NCI-H82 treated with DMSO at 0.1 percent for 48 hours (cell line): ENCODE measurements around the gene CACNG5.
"Not testable (repeated sequence)": the region's sequence is repeated elsewhere in the genome, so short reads cannot be mapped to it uniquely, and the experiment has no call there.

Experiments
- DNase-seq: peaks from one replicate; lab custom pipeline; 2025; ENCODE audit not compliant: unreplicated experiment; lab: John Stamatoyannopoulos, UW

CACNG5 gene

DNA sequence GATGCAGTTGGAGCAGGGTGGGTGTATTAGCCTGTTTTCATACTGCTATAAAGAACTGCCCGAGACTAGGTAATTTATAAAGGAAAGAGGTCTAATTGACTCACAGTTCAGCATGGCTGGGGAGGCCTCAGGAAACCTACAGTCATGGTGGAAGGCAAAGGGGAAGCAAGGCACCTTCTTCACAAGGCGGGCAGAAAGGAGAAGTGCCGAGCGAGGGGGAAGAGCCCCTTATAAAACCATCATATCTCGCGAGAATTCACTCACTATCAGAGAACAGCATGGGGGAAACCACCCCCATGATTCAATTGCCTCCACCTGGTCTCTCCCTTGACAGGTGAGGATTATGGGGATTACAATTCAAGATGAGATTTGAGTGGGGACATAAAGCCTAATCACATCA, 68.4 kb downstream of the CACNG5 start:
- DNase-seq = not testable (repeated sequence)

DNA sequence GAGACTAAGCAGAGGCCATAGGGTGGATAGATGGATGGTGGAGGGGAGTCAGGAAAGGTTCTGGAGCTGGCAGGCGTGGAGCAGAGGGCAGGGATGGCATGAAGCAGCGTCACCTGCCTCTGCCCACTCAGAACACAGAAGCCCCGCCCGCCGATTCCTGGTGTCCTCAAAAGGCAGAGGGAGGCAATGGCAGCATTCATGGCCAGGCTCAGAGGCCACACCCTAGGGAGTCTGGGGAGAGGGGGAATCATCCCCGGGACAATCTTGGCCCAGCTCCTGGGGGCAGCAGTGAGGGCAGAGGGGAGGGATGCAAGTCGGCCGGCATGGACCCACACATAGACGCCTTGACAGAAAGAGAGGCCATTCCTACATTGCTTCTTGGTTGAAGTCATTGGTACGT, 68.9 kb downstream of the CACNG5 start:
- DNase-seq = no peak

DNA sequence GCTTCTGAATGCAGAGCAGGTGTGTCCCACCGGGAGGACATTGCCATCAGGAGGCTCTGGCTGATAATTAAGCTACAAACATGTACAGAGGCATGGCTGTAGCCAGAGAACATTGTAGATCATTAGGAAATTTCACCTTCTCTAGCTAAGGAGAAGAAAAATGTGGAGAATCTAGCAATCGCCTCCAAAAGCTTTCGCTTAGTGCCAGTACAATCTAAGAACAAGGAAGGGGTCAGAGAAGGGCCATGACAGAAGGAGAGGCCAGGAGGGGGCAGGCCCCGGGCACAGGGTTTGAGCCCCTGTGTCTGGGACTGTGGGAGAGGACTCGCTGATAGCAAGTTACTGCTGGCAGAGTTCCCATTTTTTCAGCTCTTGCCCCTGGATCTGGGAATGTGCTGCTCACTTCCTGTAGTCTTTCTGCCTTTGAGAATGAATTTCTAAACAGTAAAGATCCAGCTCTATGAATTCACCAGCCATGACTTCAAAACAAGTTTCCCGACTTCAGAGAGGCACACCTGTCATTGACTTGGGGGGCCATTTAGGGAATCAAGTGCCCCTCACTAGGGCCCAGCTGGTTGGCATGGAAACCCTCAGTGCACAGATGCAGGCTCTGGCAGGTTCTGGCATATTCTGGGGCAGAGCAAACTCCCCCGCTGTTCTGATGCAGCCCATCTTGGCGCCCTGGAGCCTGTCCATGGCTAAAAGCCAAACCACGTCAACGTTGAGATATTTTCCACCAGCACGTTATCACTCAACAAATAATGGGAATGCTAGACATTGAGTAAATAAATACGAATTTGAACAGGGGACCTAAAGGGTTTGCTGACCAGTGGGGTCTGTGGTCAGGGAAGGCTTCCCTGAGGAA, 70.1 kb downstream of the CACNG5 start:
- DNase-seq = no peak

DNA sequence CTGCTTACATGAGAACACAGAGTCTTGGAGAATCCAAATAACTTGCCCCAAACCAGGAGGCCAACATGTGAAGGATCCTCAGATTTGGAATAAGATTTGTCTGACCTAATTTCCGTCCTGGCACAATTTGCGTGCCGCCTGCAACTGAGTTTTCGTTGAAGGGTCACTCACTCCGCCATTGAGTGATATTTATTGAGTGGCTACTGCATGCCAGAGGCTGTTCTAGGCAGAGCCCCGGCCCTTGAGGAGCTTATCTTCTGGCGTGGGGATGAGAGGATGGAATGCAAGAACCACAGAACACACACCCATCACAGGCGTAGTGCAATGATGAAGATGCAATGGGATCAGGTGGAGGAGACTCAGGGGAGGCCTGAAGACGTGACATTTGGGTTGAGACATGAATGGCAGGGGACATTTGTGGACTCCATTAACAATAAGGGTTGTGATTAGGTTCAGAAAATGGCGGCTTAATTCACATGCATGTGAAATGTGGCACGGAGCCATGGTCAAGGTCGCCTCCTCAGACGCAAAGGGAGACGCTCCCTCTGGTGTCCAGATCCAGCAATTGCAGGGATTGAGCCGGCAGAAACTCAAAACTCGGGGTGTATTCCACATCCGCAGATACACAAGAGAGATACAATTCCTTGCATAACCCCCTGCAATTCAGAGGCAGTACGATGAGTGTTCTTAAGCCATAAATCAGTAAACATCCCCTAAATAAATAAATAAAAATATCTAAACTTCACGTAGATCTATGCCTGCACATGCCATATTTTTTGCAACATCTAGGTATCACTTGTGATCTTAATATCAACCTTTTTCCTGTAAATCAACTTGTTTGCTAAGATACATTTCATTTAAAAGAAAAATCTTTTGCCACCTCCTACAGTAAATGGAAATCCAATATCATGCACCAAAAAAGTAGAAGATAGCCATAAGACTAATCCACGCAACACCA, 71.7 kb downstream of the CACNG5 start:
- DNase-seq = peak; percentile 50

DNA sequence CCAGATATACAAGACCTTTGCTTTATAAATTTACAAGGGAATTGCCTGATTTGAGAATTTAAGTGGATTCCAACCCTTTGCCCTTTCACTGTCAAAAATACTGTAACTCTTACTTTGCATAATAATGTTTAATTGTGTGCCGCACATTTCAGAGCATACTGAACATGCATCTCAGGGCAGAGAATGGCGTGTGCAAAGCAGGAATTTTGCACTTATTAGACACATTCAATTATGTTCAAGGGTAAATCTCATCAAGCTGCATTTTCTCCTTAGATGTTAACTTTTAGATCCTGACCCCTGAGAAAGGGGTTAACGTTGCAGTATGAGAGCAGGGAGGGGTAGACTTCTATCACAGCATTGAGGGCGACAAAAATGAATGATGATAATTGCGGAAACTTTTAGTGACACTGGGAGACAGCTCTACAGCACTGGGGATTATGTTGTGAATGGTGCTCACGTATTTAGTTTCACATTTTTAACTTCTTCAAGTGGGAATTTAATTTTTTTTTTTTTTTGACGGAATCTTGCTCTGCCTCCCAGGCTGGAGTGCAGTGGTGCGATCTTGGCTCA, 75.0 kb downstream of the CACNG5 start:
- no peak for DNase-seq

DNA sequence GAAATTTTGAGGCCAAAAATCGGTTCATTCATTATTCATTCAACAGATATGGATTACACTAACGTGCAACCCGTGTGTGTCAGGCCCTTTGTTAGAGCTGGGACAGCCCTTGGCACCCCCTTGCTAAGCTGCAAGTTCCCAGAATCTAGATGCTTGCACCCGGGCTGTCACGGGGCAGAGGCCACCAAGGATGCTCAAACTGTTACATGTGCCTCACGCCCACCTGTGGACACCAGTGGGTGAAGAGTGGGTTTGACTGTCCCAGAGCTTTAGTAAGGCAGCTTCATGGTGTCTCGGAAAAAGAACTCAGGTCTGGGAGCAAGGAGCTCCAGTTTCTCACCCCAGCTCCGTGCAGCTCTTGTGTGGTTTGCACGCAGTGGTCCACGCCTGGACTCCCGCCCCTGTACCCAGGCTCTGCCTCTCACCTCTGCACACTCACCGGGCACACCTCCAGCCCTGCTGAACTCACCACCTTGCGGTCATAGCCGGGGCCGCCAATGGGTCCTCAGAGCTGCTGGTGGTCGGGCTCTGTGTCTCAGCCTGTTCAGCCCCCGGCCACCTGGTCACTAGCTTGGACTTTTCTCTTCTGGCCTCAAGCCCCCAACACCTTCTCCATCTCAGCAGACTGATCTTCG, 75.9 kb downstream of the CACNG5 start:
- no peak for DNase-seq

DNA sequence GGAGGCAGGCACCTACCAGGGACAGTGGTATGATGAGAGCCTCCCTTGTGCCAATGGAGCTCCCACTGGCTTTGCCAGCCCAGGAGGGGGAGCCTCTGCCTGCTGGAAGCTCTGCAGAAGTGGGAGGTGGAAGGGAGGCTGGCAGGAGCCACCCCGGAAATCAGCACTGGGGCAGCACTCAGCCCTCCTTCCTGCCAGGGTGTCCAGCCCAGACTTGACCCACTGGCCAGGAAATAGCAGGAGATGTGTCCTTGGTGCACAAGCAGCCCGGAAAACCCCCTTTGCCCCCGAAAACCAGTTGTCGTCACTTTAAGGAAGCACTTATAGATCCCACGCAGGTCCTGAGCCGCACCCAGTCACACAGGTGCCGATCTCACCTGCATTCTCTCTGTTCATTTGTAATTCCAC, 80.3 kb downstream of the CACNG5 start:
- no peak for DNase-seq

DNA sequence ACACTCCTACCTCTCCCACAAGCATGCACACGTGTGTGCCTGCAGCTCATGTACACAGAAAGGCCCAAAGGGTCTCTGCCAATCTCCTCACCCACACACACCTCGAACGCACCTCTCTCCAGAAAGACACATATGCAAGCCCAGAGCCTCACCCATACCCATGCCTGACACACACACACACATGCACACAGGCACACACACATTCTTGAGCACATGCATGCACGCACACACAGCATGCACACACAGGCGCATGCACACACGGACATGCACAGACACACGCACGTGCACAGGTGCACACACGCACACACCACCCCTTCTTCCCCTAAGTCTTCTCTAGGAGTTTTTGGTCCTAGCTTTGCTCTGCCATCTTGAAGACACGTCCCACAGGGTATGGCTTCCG, 80.9 kb downstream of the CACNG5 start:
- no peak for DNase-seq

DNA sequence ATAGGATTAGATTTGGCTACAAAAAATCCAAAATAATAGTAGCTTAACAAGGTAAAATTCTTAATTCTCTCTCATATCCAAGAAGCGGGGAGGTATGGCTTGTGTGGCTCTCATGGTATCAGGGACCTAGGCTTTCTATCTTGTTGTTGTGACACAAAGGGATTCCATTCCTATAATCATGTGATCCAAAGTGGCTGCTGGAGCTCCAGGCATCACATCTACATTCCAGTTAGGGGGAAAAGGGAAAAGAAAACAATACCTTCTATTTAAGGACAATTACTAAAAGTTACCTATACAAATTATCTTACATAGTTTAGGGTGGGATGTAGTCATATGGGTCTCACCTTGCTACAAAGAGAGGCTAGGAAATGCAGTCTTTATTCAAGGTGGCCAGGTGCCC, 82.0 kb downstream of the CACNG5 start:
- DNase-seq = no peak

DNA sequence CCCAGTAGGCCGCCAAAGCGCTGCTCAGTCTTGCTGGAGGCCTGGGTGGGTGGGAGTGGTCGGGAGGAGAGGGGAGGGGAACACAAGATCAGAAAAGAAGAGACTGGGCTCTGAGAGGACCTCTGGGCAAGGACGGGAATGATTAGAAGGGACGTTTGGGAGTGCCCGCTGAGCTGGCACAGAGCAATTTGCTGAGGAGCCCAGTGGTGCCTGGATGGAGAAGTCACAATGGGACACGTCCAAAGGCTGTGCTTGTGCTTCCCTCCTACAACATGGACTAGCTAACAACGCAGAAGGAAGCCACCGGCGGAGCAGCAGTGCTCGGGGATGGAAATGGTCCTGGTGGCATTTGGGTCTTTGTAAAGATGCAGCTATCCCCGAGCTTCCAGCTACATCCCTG, 84.0 kb downstream of the CACNG5 start:
- no peak for DNase-seq

DNA sequence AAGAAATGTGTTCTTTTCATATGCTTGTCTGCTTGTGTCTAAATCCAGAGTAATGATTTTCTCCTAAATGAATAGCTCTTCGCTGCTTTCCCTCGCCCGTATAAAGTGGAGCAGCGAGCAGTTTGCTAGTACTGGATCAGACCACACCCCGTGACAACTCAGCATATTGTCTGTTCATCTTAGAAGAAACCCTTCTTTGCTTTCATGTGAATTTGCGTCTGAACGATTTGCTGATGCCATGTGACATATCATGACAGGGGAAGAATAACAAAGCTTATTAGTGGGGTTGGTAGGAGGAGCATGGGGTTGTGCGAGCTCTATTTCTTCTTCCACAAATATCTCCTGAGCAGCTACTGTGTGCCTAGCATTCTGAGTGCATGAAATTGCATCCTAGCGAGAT, 85.5 kb downstream of the CACNG5 start:
- DNase-seq = no peak

DNA sequence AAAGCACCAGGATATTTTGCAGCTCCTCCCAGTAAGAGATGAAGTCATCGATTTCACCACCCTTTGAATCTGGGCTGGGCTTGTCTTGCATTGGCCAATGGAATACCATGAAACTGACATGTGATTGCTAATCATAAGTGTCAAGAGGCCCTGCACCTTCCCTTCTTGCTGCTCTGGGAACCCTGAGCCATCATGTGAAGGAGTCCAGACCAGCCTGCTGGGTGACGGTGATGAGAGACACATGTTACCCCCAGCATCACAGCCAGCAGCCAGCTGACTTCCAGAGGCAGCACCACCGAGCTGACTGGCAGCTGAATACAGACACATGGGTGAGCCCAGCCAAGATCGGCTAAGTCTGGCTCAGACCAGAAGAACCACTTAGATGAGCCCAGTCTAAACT, 86.0 kb downstream of the CACNG5 start:
- DNase-seq = no peak

DNA sequence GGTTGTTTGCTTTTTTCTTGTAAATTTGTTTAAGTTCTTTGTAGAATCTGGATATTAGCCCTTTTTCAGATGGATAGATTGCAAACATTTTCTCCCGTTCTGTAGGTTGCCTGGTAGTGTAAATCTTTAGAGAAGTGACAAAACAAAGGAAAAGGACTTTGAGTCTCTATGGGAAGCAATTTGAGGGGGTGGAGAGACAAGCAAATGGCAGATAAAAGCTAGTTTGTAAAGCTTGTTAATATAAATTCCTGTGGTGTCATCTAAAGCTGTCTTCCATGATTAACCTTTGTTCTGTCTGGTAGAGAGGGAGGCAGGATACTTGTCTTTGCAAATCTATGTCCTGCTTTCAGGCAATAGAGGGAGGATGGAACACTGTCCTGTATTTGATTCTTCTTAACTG, 89.0 kb downstream of the CACNG5 start:
- DNase-seq = no peak

DNA sequence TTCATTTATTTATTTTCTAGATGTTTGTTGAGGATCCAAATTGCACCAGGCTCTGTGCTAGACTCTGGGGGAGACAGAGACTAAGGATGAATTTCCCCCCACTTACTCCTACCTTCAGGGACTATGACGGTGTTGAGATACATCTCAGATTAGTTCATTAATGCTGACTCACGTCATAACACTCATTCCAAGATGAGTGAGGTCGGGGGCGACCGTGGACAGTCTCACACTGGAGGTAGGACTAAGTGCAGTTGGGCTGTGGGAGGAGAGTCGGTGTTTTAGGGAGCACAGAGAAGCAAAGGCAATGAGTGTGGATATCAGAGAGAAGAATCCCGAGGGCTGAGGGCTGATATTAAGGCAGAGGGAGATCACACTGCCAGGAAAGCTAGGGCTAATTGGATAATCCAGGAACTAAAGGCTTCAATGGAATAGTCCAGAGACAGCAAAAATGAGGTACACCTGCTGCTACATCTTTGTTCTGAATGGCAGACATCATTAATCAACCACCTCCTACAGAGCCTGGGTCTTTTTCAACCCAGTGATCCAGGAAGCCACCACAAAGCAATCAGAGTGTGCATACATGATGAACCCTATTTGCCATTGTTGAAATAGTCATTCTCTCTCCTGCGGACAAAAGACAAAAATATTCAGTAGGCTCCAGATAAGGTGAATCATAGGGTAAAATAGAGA, 91.0 kb downstream of the CACNG5 start:
- DNase-seq = peak; percentile 25

DNA sequence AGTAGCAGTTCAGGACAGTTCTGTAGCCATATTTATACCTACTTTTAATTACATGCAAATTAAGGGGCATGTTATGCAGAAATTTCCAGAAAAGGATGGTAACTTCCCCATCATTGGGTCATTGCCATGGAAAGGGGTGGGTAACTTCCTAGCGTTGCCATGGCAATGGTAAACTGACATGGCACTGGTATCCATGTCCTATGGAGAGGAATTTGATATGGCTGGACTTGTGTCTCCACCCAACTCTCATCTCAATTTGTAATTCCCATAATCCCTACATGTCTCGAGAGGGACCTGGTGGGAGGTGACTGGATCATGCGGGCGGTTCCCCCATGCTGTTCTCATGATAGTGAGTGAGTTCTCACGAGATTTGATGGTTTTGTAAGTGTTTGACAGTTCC, 94.0 kb downstream of the CACNG5 start:
- DNase-seq = no peak

DNA sequence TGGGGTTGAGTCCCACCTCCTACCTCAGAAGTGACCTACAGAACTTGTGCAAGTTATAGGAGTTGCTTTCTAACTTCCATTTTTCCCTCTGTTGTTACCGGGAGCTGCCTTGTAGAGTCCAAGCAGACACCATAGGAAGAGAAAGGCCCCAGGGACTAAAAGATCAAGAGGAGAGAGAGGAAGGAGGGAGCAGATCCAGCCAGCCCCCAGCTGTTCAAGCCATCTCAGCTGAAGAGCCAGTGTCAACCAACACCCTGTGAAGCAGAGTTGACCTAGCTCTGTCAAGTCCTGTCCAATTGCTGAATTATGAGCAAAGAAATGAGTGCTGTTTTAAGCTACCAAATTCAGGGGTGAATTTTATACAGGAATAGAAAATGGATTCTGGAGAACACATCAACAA, 94.7 kb downstream of the CACNG5 start:
- DNase-seq = no peak

DNA sequence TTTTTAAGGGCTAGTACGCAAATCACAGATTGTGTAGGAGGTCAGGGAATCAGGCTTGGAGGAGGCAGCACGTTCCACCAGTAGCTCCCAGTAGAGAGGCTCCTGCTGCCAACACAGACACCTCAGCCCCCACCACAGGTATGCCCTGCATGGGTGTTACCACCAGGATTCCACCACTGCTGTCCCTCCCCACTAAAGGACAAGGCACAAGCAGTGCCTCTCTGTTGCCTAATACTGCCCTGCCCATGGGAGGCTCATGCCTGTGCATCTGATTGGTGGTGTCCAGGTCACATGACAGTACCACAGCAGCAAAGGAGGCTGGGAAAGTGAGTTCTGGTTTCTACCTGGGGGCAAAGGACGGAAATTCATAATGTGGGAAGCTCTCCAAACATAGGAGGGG, 96.0 kb downstream of the CACNG5 start:
- DNase-seq = no peak

DNA sequence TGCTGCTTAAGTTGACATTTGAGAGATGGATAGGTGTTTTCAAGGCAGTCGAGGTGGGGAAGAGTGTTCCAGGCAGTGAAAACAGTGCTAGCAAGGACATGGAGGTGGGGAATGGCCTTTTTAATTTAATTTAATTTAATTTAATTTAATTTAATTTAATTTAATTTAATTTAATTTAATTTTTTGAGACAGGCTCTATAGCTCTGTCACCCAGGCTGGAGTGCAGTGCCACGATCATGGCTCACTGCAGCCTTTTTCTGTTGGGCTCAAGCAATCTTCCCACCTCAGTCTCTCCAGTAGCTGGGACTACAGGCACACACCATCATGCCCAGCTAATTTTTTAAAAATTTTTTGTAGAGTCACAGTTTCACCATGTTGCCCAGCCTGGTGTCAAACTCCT, 97.4 kb downstream of the CACNG5 start:
- DNase-seq = no peak

DNA sequence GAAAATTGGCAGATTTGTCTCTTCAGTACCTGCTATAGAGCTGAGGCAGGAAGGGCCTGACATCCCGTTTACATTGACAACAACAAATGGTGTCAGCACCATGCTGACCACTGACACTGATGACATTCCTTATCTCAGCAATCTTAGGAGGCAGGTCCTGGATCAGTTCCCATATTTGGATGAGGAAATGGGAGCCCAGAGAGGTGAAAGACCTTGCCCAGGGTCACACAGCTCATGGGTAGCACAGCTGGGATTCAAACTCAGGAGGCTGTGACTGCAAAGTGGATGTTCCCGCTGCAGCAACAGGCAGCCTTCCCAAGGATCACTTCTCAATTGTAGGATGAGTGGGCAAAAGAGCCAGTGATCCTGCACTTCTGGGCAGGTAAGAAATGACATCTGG, 99.1 kb downstream of the CACNG5 start:
- DNase-seq = no peak
